Fibroblast of villous mesenchyme (primary cell): ENCODE data around the gene SPATA13. TPM values are rescaled to one million over a fixed set of nuclear protein-coding genes. Genes with fewer than 3 reads are reported as not detected.

Experiments
- DNase-seq: peaks from one replicate; pipeline ENCODE4 v3.0.0-alpha.2; 2010; ENCODE audit warnings: low read depth
- H3K4me3 ChIP-seq: 2 replicates; pipeline ENCODE4 v1.5.1; 2011; ENCODE audit warnings: low read depth, mild to moderate bottlenecking, low read length
- CTCF ChIP-seq: IDR thresholded peaks from 2 replicates; pipeline ENCODE4 v1.5.1; 2012; ENCODE audit warnings: low read depth, mild to moderate bottlenecking, low read length; ENCODE audit not compliant: insufficient read depth
- total RNA-seq: library from RNA; depleted of rRNA; stranded (reverse); fragments of >200 nt; gene quantifications from 2 replicates; pipeline ENCODE4 v1.2.3, GENCODE V29; 2012

The SPATA13 gene
- total RNA-seq, 1 donor: 19.9 TPM

DNA sequence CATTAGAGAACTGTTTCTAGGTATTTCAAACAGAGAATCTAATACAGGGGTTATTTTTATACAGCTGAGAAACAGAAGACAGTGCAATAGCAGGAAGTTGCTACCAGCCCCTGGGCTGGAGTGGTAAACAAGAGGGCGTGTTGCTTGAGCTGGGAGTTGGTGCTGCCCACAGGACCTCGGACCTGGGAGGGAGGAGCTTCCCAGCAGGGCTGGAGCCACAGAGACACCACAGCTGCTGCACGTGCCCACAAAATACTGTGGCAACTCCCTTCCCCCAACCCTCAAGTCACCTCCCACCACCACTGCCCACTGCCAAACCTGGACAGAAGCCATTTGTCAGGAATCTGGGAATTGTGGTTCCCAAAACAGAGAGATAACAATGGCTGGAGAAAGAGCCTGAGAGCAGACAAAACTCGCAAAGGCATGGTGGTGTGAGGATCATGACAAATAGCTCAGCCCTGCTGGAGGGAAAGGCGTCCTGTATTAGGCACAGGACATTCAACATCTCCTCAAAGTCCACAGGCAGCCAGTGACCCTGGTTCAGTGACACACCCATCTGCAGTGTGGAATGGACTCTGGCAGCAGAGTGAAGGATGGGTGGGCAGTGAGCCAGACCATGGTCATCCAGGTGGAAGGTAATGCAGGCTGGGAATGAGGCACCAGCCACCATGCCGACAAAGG, 57.2 kb downstream of the SPATA13 start:
- DNase-seq: peak; percentile 33
- H3K4me3 ChIP-seq: no peak overlapping the region
- TF ChIP-seq CTCF: no peak

GRCh38 chr13:24218338-24218737, 57.8 kb downstream of the SPATA13 start:
- no peak for TF ChIP-seq CTCF
- no peak overlapping the region for H3K4me3 ChIP-seq
- DNase-seq: no peak

- no peak overlapping the region for H3K4me3 ChIP-seq
- DNase-seq: peak; percentile 62
- no peak for TF ChIP-seq CTCF
Measured at GRCh38 chr13:24218977-24219376, 58.5 kb downstream of the SPATA13 start.

DNA sequence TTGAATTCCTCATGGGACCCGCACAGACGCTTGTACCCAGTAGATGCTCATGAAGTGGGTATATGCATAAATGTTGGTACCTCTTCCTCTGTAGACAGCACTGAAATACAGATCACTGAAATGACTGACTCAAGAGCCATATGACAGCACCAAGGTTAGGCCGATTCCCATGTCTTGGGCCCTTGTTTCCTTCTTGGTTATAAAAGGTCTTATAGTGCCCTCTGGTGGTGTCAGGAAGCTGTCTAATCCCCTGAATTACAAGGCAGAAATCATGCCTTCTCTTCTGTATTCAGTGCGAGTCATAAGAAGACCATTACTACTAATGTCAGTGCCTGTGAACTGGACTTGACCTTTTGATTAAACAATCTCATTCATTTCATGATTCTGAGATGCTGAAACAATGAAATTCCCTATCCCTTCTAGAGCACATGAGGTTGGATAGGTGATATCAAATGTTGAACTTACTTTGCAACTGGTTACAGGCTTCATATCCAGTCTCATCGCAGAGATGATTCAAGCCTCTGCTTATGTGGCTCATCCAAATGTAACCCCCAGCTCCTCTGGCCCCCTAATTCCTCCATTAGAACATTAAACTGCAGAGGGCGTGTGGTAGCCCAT, 59.7 kb downstream of the SPATA13 start:
- TF ChIP-seq CTCF: peak; percentile 71
- no peak overlapping the region for H3K4me3 ChIP-seq
- peak; percentile 88 for DNase-seq

GRCh38 chr13:24221007-24221406, 60.5 kb downstream of the SPATA13 start:
- H3K4me3 ChIP-seq: no peak overlapping the region
- DNase-seq: peak; percentile 38
- TF ChIP-seq CTCF: no peak

DNA sequence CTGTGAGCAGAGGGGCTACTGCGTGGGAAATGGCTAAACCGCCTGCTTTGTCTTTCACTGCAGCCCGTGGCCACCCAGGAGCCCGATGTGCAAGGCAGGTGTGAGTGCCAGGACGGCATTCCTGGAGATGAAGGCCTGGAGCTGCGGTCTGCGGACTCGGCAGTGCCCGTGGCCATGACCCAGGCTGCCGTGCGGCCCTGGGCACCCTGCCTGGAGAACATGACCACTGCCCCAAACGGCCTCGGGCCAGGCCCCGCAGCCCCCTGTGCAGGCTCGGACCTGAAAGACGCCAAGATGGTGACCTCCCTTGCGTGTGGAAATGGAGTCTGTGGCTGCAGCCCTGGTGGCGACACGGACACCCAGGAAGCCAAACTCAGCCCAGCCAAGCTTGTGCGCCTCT, 62.2 kb downstream of the SPATA13 start:
- no peak for DNase-seq
- no peak for TF ChIP-seq CTCF
- H3K4me3 ChIP-seq: no peak overlapping the region
